ENCODE results near the gene TSNAX. TPM values are rescaled to one million over a fixed set of nuclear protein-coding genes. Genes with fewer than 3 reads are reported as not detected.

The TSNAX gene
- total and polyA plus RNA-seq, 9 donors, result 19.9 to 43.0 (median 32.0) TPM

GRCh38 chr1:231596337-231596791 is 67.9 kb downstream of the TSNAX start:
- Histone ChIP-seq H3K36me3 (no peaks in the 10 kb centered on the region), H3K4me1 (ENCODE audit: insufficient read depth) (peaks cover 2% of the 10 kb centered on the region), H3K27me3 (no peaks in the 10 kb centered on the region), H3K9me3 (no peaks in the 10 kb centered on the region), H3K4me3 (no peak overlapping the region), H3K27ac (no peak overlapping the region)
- intact Hi-C loops (cut with DNase I), result no loop called here
- WGBS, 3 donors, result 48 to 59% (median 53%) methylated on average over 5 of the region's 5 CpGs
- TF ChIP-seq POLR2A (IDR thresholded peaks at IDR 0.05), result no peak
- DNase-seq, result no peak

GRCh38 chr1:231597971-231598370 is 69.5 kb downstream of the TSNAX start:
- WGBS, 3 donors, result 81 to 87% (median 85%) methylated on average over 1 of the region's 1 CpG
- H3K4me1 ChIP-seq (ENCODE audit: insufficient read depth), result peaks cover 4% of the 10 kb centered on the region
- TF ChIP-seq POLR2A (IDR thresholded peaks at IDR 0.05) (no peak), CTCF (IDR thresholded peaks at IDR 0.05) (no peak), EP300 (IDR thresholded peaks at IDR 0.05) (no peak)
- H3K36me3 ChIP-seq, result no peaks in the 10 kb centered on the region
- DNase-seq, result no peak
- H3K27me3 ChIP-seq, result no peaks in the 10 kb centered on the region
- no peak overlapping the region for H3K4me3 ChIP-seq
- intact Hi-C loops (cut with DNase I), result no loop called here
- no peaks in the 10 kb centered on the region for H3K9me3 ChIP-seq
- no peak overlapping the region for H3K27ac ChIP-seq

- no peaks in the 10 kb centered on the region for H3K36me3 ChIP-seq
- WGBS, 3 donors, result 18 to 21% (median 19%) methylated on average over 7 of the region's 7 CpGs
- TF ChIP-seq CTCF (IDR thresholded peaks at IDR 0.05), result no peak
- no peak for TF ChIP-seq EP300 (IDR thresholded peaks at IDR 0.05)
- no peak for TF ChIP-seq POLR2A (IDR thresholded peaks at IDR 0.05)
- H3K27ac ChIP-seq, result no peak overlapping the region
- H3K9me3 ChIP-seq, result no peaks in the 10 kb centered on the region
- DNase-seq, result no peak
- H3K4me3 ChIP-seq, result no peak overlapping the region
- H3K27me3 ChIP-seq, result no peaks in the 10 kb centered on the region
- intact Hi-C loops (cut with DNase I), result loop anchor here in 3 of 4 donors (5.0 to 10.0 kb wide), 2 partner anchors 243 to 246 kb away; no protein-coding TSS in a partner anchor
- peaks cover 4% of the 10 kb centered on the region for H3K4me1 ChIP-seq (ENCODE audit: insufficient read depth)
Measured at GRCh38 chr1:231600458-231600976, 72.0 kb downstream of the TSNAX start.

GRCh38 chr1:231601824-231602672 is 73.6 kb downstream of the TSNAX start:
- Histone ChIP-seq H3K36me3 (no peaks in the 10 kb centered on the region), H3K27ac (no peak overlapping the region), H3K4me3 (no peak overlapping the region), H3K9me3 (no peaks in the 10 kb centered on the region), H3K4me1 (ENCODE audit: insufficient read depth) (peaks cover 4% of the 10 kb centered on the region), H3K27me3 (no peaks in the 10 kb centered on the region)
- intact Hi-C loops (cut with DNase I), result loop anchor here in 3 of 4 donors (5.0 to 10.0 kb wide), 2 partner anchors 245 to 247 kb away; no protein-coding TSS in a partner anchor
- no peak for DNase-seq
- WGBS, 3 donors, result 19 to 34% (median 29%) methylated on average over 5 of the region's 5 CpGs
- no peak for TF ChIP-seq EP300 (IDR thresholded peaks at IDR 0.05)
- no peak for TF ChIP-seq CTCF (IDR thresholded peaks at IDR 0.05)
- TF ChIP-seq POLR2A (IDR thresholded peaks at IDR 0.05), result no peak

GRCh38 chr1:231602673-231602984 is 74.2 kb downstream of the TSNAX start:
- TF ChIP-seq CTCF (IDR thresholded peaks at IDR 0.05) (no peak), POLR2A (IDR thresholded peaks at IDR 0.05) (no peak), EP300 (IDR thresholded peaks at IDR 0.05) (no peak)
- WGBS, 3 donors, result 60 to 79% (median 74%) methylated on average over 4 of the region's 4 CpGs
- no peaks in the 10 kb centered on the region for H3K9me3 ChIP-seq
- no peak overlapping the region for H3K27ac ChIP-seq
- intact Hi-C loops (cut with DNase I), result loop anchor here in 3 of 4 donors (5.0 to 10.0 kb wide), 2 partner anchors 245 to 248 kb away; no protein-coding TSS in a partner anchor
- no peaks in the 10 kb centered on the region for H3K36me3 ChIP-seq
- peaks cover 4% of the 10 kb centered on the region for H3K4me1 ChIP-seq (ENCODE audit: insufficient read depth)
- no peak overlapping the region for H3K4me3 ChIP-seq
- no peak for DNase-seq
- H3K27me3 ChIP-seq, result no peaks in the 10 kb centered on the region
